Measurements from ENCODE around the gene ASTN2.

Gene ASTN2

DNA sequence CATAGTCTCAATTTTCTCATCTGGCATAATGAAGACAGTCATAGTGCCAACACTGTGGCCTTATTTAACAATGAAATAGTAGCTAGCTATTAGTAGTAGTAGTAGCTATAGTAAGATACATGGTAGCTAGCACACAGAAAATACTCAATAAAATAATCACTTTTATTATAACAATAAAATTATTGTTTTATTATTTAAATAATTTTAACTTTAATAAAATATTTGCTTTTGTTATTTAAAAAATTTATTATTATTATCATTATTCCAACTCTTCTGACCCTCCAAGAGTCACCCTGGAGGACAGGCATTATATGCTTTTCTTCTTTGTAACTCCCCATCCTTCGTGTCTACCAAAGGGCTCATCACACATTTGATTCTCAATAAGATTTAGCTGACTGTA lies 475.7 kb downstream of the ASTN2 start:
- Histone ChIP-seq H3K4me3 (no peak overlapping the region), H3K27ac (no peak overlapping the region)
- TF ChIP-seq, protein P1, sequence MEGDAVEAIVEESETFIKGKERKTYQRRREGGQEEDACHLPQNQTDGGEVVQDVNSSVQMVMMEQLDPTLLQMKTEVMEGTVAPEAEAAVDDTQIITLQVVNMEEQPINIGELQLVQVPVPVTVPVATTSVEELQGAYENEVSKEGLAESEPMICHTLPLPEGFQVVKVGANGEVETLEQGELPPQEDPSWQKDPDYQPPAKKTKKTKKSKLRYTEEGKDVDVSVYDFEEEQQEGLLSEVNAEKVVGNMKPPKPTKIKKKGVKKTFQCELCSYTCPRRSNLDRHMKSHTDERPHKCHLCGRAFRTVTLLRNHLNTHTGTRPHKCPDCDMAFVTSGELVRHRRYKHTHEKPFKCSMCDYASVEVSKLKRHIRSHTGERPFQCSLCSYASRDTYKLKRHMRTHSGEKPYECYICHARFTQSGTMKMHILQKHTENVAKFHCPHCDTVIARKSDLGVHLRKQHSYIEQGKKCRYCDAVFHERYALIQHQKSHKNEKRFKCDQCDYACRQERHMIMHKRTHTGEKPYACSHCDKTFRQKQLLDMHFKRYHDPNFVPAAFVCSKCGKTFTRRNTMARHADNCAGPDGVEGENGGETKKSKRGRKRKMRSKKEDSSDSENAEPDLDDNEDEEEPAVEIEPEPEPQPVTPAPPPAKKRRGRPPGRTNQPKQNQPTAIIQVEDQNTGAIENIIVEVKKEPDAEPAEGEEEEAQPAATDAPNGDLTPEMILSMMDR (IDR thresholded peaks at IDR 0.05), result no peak
- DNase-seq (ENCODE audit: low spot score), result no peak

DNA sequence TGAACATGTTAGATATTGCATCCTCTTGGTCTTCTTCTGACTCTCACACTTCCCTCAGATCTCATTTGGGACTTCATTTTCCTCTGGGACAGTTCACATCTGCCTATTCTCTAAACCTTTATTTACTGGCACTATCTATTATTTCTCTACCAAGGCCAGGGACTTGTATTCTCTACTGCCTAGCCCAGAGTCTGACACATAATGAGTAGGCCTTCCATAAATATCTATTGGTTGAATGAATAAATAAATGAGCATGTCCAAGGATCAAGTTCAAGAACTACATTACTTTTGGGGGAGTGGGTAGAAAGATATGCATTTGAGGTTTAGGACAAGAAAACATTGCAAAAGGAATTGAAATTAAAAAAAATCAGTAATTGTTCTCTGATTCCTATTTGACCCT lies 477.5 kb downstream of the ASTN2 start:
- DNase-seq (ENCODE audit: low spot score), result no peak
- TF ChIP-seq, protein P1 (IDR thresholded peaks at IDR 0.05), result no peak
- H3K4me3 ChIP-seq, result no peak overlapping the region
- H3K27ac ChIP-seq, result no peak overlapping the region

DNA sequence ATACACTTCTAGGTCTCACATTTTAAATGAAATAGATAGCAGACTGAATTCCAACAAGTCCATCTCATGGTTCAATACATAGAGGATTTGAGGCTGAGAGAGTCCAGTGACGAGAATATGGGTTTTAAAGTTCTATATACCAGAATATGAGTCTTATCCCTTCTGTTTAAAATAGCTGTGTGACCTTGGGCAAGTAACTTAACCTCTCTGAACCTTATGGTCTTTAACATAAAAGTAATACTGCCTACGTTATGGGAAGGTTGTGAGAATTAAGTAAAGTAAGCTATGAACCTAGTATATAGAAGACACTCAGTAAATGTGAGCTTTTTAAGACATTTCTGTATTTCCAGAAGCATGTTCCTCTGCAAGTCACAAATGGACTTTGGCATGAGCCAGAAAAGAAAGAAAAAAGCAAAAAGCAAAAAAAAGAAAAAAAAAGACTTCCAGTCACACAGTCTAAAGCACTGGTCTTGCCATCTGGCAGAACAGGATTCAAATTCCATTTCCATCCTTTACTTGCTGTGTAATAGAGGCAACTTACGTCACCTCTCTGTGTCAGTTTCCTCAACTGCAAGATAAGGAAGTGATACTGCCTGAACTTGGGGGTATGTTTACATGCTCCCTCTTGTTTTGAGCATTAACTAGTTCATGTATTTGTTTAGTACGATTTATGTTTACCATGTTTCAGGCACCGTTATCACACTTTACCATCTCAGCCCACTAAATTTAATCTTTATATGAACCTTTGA lies 479.5 kb downstream of the ASTN2 start:
- no peak for DNase-seq (ENCODE audit: low spot score)
- no peak overlapping the region for H3K27ac ChIP-seq
- TF ChIP-seq, protein P1 (IDR thresholded peaks at IDR 0.05), result no peak
- no peak overlapping the region for H3K4me3 ChIP-seq

DNA sequence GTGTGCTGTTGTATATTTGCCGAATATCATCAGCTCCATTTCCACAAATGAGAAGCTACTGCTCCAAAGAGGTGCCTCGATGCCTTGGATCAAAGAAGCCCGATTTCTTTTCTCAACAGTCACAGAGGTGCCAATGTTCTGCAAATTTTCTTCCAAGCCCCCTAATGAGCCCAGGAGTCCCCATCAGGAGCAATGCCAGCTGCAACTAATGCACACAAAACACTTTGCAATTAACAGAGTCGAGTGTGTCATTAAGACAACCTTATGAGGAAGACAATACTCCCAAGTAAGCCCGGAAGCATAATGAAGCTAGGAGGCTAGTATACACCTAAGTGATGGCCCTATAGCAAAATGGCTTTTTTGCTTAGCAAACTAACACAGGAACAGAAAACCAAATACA lies 480.7 kb downstream of the ASTN2 start:
- TF ChIP-seq, protein P1 (IDR thresholded peaks at IDR 0.05), result no peak
- no peak overlapping the region for H3K4me3 ChIP-seq
- no peak overlapping the region for H3K27ac ChIP-seq
- DNase-seq (ENCODE audit: low spot score), result no peak

DNA sequence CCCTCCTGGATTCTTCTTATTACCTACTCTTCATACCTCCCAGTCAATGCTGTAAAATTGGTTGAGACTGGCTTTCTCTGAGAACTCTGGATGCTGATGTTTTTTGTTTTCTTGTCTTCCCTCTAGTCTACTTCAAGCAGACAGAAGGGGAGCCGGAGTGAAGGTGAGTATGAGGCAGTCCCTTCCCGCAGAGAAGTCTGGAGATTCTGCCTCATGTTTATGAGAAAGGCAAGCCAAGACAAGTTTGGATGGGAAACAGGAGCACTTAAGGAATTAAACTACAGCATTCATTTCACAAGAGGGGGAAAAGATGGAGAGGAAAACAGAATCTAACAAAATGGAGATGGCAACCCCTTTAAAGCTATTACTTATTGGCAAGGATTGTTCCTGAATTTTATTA lies 481.6 kb downstream of the ASTN2 start:
- TF ChIP-seq, protein P1 (IDR thresholded peaks at IDR 0.05), result no peak
- no peak overlapping the region for H3K4me3 ChIP-seq
- H3K27ac ChIP-seq, result no peak overlapping the region
- DNase-seq (ENCODE audit: low spot score), result no peak

DNA sequence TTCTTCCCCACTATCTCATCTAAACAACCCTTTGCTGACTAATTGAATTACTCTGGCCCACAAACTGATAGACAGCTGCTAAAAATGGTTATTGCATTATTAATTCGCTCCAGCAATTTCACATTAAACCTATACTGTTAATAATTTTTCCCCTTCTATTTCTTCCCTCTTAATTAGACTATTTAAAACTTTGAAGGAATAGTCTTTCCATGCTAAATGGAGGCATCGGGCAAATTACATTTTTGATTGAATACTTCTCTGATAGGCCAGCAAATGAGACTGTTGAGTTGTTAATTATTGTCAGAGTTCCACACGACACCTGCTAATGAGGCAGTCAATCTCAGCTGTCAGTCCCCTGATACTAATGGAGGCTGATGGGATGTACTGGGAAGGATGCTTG lies 485.2 kb downstream of the ASTN2 start:
- TF ChIP-seq, protein P1 (IDR thresholded peaks at IDR 0.05), result no peak
- DNase-seq (ENCODE audit: low spot score), result no peak

DNA sequence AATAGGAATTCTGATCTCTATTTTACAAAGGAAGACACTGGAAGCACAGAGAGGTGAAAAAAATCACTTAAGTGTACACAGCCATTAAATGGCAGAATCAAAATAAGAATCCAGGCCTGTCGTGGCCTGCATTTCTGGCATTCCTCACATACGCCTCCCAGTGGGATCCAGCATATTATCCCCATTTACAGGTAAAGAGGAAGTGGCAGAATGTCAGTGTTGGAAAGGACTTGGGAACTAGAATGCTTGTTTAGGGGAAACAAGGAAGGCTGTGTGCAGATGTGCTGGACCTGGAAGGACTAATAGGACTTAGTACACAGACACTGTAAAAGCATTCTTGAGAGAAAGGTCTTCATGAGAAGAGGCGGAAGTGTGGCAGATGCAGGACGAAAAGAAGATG lies 486.0 kb downstream of the ASTN2 start:
- DNase-seq (ENCODE audit: low spot score), result no peak
- no peak overlapping the region for H3K27ac ChIP-seq
- TF ChIP-seq, protein P1 (IDR thresholded peaks at IDR 0.05), result no peak
- H3K4me3 ChIP-seq, result no peak overlapping the region

More for the DNA sequence above, 485.2 kb downstream of the ASTN2 start:
- Histone ChIP-seq H3K27ac (no peak overlapping the region), H3K4me3 (no peak overlapping the region)
